ENCODE measurements around the gene SLC25A34.

Gene SLC25A34

DNA sequence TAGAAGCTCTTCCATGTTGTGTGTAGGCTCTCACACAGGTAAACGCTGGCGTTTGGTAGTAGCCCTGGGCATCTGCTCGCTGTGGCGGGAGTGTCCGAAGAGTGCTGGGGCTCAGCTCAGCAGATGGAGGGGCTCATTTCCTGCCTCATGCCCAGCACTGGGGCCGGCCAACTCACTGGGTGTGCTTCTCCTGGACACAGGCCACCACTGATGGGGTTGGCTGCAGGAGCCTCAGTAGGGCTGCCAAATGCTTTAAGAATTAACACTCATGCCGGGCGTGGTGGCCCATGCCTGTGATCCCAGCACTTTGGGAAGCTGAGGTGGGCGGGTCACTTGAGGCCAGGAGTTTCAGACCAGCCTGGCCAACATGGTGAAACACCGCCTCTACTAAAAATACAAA lies 50.5 kb downstream of the SLC25A34 start:
- TF ChIP-seq, protein P1, sequence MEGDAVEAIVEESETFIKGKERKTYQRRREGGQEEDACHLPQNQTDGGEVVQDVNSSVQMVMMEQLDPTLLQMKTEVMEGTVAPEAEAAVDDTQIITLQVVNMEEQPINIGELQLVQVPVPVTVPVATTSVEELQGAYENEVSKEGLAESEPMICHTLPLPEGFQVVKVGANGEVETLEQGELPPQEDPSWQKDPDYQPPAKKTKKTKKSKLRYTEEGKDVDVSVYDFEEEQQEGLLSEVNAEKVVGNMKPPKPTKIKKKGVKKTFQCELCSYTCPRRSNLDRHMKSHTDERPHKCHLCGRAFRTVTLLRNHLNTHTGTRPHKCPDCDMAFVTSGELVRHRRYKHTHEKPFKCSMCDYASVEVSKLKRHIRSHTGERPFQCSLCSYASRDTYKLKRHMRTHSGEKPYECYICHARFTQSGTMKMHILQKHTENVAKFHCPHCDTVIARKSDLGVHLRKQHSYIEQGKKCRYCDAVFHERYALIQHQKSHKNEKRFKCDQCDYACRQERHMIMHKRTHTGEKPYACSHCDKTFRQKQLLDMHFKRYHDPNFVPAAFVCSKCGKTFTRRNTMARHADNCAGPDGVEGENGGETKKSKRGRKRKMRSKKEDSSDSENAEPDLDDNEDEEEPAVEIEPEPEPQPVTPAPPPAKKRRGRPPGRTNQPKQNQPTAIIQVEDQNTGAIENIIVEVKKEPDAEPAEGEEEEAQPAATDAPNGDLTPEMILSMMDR (IDR thresholded peaks at IDR 0.05; ENCODE audit: low read depth, low read length), result no peak
- no peak overlapping the region for H3K4me3 ChIP-seq (replicated peaks in 1 of 2; ENCODE audit: low read depth in 2 of 2, low read length in 2 of 2)
- peak; percentile 27 to 65 for DNase-seq (ENCODE audit: low read depth in 2 of 2)

- TF ChIP-seq, protein P1 (IDR thresholded peaks at IDR 0.05; ENCODE audit: low read depth, low read length), result no peak
- H3K4me3 ChIP-seq (replicated peaks in 1 of 2; ENCODE audit: low read depth in 2 of 2, low read length in 2 of 2), result no peak overlapping the region
- DNase-seq (ENCODE audit: low read depth in 2 of 2), result peak; percentile 73 to 78
Observed at GRCh38 chr1:15788624-15789301, 52.7 kb downstream of the SLC25A34 start.

Measured in cardiac fibroblast (primary cell).